Ovary (tissue), 9 donors: Measurements from ENCODE around the gene PLB1. TPM values are rescaled to one million over a fixed set of nuclear protein-coding genes. Genes with fewer than 3 reads are reported as not detected.

Source experiments
- DNase-seq, 5 donors: peaks; one replicate each; pipeline ENCODE4 v3.0.0-alpha.2; 2019 to 2020
- H3K27ac ChIP-seq, 2 donors: fragments of 200-600 bp; one replicate each; pipeline versions ENCODE4 v1.5.1 to v1.8.0; 2019 to 2022
- H3K27me3 ChIP-seq: fragments of 200-600 bp; one replicate; pipeline ENCODE4 v1.8.0; 2022
- H3K36me3 ChIP-seq: fragments of 200-600 bp; sonication (generic); one replicate; pipeline ENCODE4 v1.5.1; 2019
- H3K4me1 ChIP-seq: one replicate; pipeline ENCODE4 v1.8.1; 2013; ENCODE audit warnings: mild to moderate bottlenecking, moderate library complexity; ENCODE audit not compliant: insufficient read depth
- H3K4me3 ChIP-seq: fragments of 200-600 bp; sonication (generic); one replicate; pipeline ENCODE4 v1.5.1; 2017
- H3K9me3 ChIP-seq, 2 donors: fragments of 200-600 bp in 1 of 2; sonication (generic) in 1 of 2; one replicate each; pipeline versions ENCODE4 v1.5.1 to v1.8.1; 2013 to 2019; ENCODE audit warnings: mild to moderate bottlenecking in 1 of 2, moderate library complexity in 1 of 2
- CTCF ChIP-seq, 3 donors: fragments of 450-650 bp in 2 of 3; fragments of 200-600 bp in 1 of 3; IDR thresholded peaks; one replicate each; pipeline versions ENCODE4 v1.5.1 to v1.8.0; 2016 to 2022; ENCODE audit warnings: antibody characterized with exemption in 3 of 3, mild to moderate bottlenecking in 1 of 3
- EP300 ChIP-seq: sonication (generic); formaldehyde crosslinking; IDR thresholded peaks from one replicate; pipeline ENCODE4 v1.6.1; 2017; ENCODE audit warnings: antibody characterized with exemption
- POLR2A ChIP-seq: fragments of 450-650 bp; IDR thresholded peaks from one replicate; pipeline ENCODE4 v1.6.1; 2017; ENCODE audit warnings: antibody characterized with exemption, mild to moderate bottlenecking, moderate library complexity
- WGBS, 3 donors: extraction: QIAGEN DNeasy Blood & Tissue Kit in 1 of 3; methylation state at CpG; one replicate each; pipeline versions ENCODE4 v1.1.5 to v1.1.7; 2013 to 2017; 5-methylcytosine and 5-hydroxymethylcytosine counted together
- intact Hi-C, 4 donors: fragments of 100-400 bp; cut with DNase I; formaldehyde crosslinking; loops; one replicate each; pipeline versions ENCODE4 v1.11.0 to v1.15.1; 2022 to 2023
- polyA plus RNA-seq, 2 donors: library from polyadenylated mRNA; stranded (reverse); fragments of 200-250 nt in 1 of 2; fragments of 350-450 nt in 1 of 2; fragmentation: Illumina TruSeq in 1 of 2; extraction: RNeasy Lipid Tissue Mini Kit (QIAGEN cat#74804) in 1 of 2; gene quantifications; one replicate each; pipeline ENCODE4 v1.2.3, GENCODE V29; 2013 to 2014
- small RNA-seq: library from RNA; depleted of rRNA; stranded (forward); fragments of <200 nt; gene quantifications from one replicate; pipeline ENCODE3, GENCODE V24; 2016
- total RNA-seq, 7 donors: library from RNA; depleted of rRNA in 2 of 7; stranded (reverse); fragments of >200 nt in 2 of 7; fragmentation: NEBNext Ultra II Directional in 3 of 7; extraction: Animal tissue kit (Norgen Biotek cat#: 25700) in 3 of 7; gene quantifications; one replicate each; pipeline versions ENCODE4 v1.1.0 to v1.2.4, GENCODE V29; 2016 to 2023
- donor health status: DM: no; HTN: no; CAD: no; lungs with moderate emphysema.
- donor health status: DM: no; HTN: no; CAD: no.
- donor health status: Bipolar disorder and iron deficiency.
- donor health status: DM: yes; HTN: yes; CAD: no.
- donor health status: DM: no; HTN: no; CAD: no.
- donor health status: DM: yes; HTN: yes; CAD: no.

PLB1 gene
- total and polyA plus RNA-seq, 9 donors = 0.99 to 9.3 (median 2.7) TPM

- Histone ChIP-seq H3K36me3 (no peaks in the 10 kb centered on the region), H3K4me3 (no peak overlapping the region), H3K4me1 (peaks cover 17% of the 10 kb centered on the region), H3K27ac (no peak overlapping the region), H3K27me3 (no peaks in the 10 kb centered on the region), H3K9me3 (no peaks in the 10 kb centered on the region)
- WGBS, 3 donors = 92 to 95% (median 94%) methylated on average over 7 of the region's 7 CpGs
- no peak for TF ChIP-seq CTCF (IDR thresholded peaks at IDR 0.05)
- DNase-seq = no peak
- intact Hi-C loops = loop anchor here in 1 of 4 donors (10.0 kb wide), 1 partner anchor 47 kb away; no protein-coding TSS in a partner anchor
Observed at GRCh38 chr2:28687640-28688385, 192.0 kb downstream of the PLB1 start.

GRCh38 chr2:28688818-28689217 is 193.0 kb downstream of the PLB1 start:
- WGBS, 3 donors = 79 to 97% (median 88%) methylated on average over 2 of the region's 2 CpGs
- intact Hi-C loops = loop anchor here in 1 of 4 donors (10.0 kb wide), 1 partner anchor 46 kb away; no protein-coding TSS in a partner anchor
- TF ChIP-seq EP300 = no peak
- Histone ChIP-seq H3K27me3 (no peaks in the 10 kb centered on the region), H3K27ac (no peak overlapping the region), H3K4me3 (no peak overlapping the region), H3K36me3 (no peaks in the 10 kb centered on the region), H3K9me3 (no peaks in the 10 kb centered on the region), H3K4me1 (peaks cover 8% of the 10 kb centered on the region)
- DNase-seq = no peak

- H3K4me1 ChIP-seq = peaks cover 7% of the 10 kb centered on the region
- no peaks in the 10 kb centered on the region for H3K9me3 ChIP-seq
- H3K27ac ChIP-seq = no peak overlapping the region
- DNase-seq = no peak
- 88 to 95% (median 94%) methylated on average over 2 of the region's 2 CpGs for WGBS, 3 donors
- TF ChIP-seq EP300 = no peak
- H3K36me3 ChIP-seq = no peaks in the 10 kb centered on the region
- no peaks in the 10 kb centered on the region for H3K27me3 ChIP-seq
- H3K4me3 ChIP-seq = no peak overlapping the region
- intact Hi-C loops = loop anchor here in 1 of 4 donors (10.0 kb wide), 1 partner anchor 45 kb away; no protein-coding TSS in a partner anchor
Observed at GRCh38 chr2:28689771-28690170, 193.9 kb downstream of the PLB1 start.

GRCh38 chr2:28692411-28692810 is 196.6 kb downstream of the PLB1 start:
- Histone ChIP-seq H3K4me3 (no peak overlapping the region), H3K4me1 (peaks cover 9% of the 10 kb centered on the region), H3K27me3 (no peaks in the 10 kb centered on the region), H3K9me3 (no peaks in the 10 kb centered on the region), H3K27ac (no peak overlapping the region), H3K36me3 (no peaks in the 10 kb centered on the region)
- TF ChIP-seq POLR2A = no peak
- intact Hi-C loops = no loop called here
- no peak for DNase-seq
- 98 to 100% (median 99%) methylated on average over 3 of the region's 3 CpGs for WGBS, 3 donors

- intact Hi-C loops = no loop called here
- Histone ChIP-seq H3K4me3 (no peak overlapping the region), H3K27ac (no peak overlapping the region), H3K9me3 (no peaks in the 10 kb centered on the region), H3K4me1 (peaks cover 9% of the 10 kb centered on the region), H3K27me3 (no peaks in the 10 kb centered on the region), H3K36me3 (no peaks in the 10 kb centered on the region)
- WGBS, 3 donors = 96 to 97% (median 97%) methylated on average over 3 of the region's 3 CpGs
- DNase-seq = no peak
- TF ChIP-seq EP300 = no peak
- no peak for TF ChIP-seq POLR2A
- TF ChIP-seq CTCF (IDR thresholded peaks at IDR 0.05) = no peak
Observed at GRCh38 chr2:28693223-28693622, 197.4 kb downstream of the PLB1 start.

Small RNA genes within 50 kb of the gene (small RNA-seq; reads per million reads assigned to genes)
- gene RNA5SP89 = not detected
- not detected for gene SNRPGP7

Other genes with a start within 250 kb of the PLB1 start
- 100 to 1,000 TPM; 117 to 322 (median 152) TPM for gene FOSL2, start 103.2 kb upstream of the PLB1 start, total RNA-seq
- 10 to 100 TPM; 56.2 to 75.7 TPM for gene FOSL2, start 103.2 kb upstream of the PLB1 start, polyA plus RNA-seq